Measurements from ENCODE around the gene WDR5.

The WDR5 gene

DNA sequence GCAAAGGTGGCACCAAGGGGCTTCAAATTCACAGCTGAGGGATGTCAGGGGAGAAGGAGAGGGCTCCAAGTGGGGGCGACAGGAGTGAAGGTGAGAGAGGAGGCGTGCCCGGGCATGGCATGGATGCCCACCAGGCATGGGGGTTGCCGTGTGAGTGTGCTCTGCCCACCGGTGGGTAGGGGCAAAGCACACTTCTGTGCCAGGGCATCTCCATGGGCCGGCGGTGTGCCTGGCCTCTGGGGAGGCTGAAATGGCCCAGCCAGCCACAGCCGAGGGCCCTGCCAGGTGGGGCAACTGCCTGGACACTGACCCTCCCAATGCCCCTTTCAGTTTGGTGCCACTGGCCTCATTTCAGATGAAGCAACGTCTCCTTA, 42.5 kb downstream of the WDR5 start:
- TF ChIP-seq, protein P1, sequence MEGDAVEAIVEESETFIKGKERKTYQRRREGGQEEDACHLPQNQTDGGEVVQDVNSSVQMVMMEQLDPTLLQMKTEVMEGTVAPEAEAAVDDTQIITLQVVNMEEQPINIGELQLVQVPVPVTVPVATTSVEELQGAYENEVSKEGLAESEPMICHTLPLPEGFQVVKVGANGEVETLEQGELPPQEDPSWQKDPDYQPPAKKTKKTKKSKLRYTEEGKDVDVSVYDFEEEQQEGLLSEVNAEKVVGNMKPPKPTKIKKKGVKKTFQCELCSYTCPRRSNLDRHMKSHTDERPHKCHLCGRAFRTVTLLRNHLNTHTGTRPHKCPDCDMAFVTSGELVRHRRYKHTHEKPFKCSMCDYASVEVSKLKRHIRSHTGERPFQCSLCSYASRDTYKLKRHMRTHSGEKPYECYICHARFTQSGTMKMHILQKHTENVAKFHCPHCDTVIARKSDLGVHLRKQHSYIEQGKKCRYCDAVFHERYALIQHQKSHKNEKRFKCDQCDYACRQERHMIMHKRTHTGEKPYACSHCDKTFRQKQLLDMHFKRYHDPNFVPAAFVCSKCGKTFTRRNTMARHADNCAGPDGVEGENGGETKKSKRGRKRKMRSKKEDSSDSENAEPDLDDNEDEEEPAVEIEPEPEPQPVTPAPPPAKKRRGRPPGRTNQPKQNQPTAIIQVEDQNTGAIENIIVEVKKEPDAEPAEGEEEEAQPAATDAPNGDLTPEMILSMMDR (IDR thresholded peaks at IDR 0.05; ENCODE audit: borderline replicate concordance, insufficient read depth, low read depth, low read length), result no peak
- no peak overlapping the region for H3K4me3 ChIP-seq (ENCODE audit: low read depth, low read length)

DNA sequence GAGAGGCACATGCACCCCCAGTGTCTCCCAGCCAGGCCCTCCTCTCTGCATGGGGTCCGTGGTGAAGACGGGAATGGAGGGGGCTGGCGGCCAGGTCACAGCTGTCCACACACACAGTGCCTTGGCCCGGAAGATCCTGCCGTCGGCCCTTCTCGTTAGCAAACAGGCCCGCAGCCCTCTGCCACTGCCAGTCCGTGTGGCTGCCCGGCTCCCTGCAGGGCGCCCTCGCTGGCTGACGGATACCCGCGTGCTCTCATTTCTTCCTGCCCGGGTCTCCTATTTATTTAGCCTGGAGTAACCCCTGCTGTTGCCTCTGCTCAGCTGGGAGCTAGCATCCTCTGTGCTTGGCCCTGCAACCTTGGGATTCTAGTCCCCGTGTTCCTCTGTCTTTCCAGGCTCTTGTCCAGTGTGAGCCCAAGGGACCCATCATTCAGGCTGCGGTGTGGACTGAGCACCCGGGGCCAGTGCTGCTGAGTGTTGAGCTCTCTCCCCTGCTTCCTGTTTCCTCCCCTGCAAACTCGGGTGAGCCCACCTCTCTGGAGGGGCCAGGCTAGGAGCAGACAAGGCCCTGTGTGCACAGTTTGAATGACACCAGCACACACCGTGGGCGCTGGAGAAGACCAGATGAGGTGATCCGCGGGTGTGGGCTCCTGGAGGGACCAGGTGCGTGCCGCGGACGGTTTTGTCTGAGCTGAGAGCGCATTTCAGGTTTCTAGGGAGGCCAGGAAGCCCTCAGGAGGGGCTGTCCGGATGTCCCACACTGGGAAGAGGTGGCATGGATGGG, 43.1 kb downstream of the WDR5 start:
- TF ChIP-seq, protein P1 (IDR thresholded peaks at IDR 0.05; ENCODE audit: borderline replicate concordance, insufficient read depth, low read depth, low read length), result no peak
- no peak overlapping the region for H3K4me3 ChIP-seq (ENCODE audit: low read depth, low read length)

DNA sequence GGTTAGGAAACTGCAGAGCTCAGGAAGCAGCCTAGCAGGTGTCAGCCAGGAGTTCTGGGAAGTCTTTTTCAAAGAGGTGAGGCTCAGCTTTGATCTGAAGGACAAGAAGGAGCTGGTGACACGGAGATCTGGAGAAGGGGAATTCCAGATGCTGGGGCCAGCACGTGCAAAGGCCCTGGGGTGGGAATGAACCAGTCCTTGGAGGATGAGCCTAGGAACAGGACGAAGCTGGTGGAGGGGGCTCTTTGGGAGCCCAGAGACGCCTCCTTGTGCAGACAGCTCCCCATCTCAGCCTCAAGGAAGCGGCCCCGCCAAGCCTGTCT, 43.7 kb downstream of the WDR5 start:
- no peak overlapping the region for H3K4me3 ChIP-seq (ENCODE audit: low read depth, low read length)

DNA sequence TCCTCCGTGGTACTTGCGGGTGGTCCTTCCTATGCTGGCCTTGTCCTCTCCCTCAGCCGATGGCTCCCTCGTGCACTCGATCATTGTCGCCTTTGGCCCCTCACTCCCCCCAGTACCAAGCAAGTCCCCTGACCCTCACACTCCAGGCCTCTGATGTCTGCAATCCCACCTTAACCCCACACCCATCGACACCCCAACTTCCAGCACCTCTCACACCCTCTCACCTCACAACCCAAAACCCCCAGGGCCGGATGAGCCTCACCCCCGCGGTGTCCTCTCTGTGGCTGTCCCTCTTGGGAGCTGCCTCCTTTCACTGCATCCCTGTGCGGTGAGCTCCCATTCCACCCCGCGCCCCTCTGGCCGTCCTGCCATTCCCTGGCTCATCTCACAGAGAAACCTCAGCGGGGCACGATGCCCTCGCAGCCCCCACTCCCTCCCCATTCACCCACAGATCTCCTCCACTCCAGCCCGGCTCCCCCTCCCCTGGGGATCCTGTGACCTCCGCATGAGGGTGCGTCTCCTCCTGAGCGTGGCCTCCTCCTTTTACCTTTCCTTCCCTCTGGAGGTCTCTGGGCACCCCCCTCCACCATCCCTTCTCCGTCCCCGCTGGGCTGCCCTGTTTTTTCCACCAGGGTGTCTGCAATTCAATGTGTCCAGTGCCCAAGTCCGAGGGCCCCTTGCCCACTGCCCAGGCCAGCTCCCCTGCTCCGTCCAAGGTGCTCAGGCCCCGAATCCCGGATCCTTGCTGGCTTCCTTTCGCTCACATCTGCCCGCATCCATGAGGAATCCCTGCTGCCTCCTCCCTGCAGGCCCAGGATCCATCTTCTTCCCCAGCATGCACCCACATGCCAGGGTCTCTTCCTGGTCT, 44.3 kb downstream of the WDR5 start:
- TF ChIP-seq, protein P1 (IDR thresholded peaks at IDR 0.05; ENCODE audit: borderline replicate concordance, insufficient read depth, low read depth, low read length), result no peak
- H3K4me3 ChIP-seq (ENCODE audit: low read depth, low read length), result no peak overlapping the region

More for the DNA sequence above, 43.7 kb downstream of the WDR5 start:
- TF ChIP-seq, protein P1 (IDR thresholded peaks at IDR 0.05; ENCODE audit: borderline replicate concordance, insufficient read depth, low read depth, low read length), result no peak

DNA sequence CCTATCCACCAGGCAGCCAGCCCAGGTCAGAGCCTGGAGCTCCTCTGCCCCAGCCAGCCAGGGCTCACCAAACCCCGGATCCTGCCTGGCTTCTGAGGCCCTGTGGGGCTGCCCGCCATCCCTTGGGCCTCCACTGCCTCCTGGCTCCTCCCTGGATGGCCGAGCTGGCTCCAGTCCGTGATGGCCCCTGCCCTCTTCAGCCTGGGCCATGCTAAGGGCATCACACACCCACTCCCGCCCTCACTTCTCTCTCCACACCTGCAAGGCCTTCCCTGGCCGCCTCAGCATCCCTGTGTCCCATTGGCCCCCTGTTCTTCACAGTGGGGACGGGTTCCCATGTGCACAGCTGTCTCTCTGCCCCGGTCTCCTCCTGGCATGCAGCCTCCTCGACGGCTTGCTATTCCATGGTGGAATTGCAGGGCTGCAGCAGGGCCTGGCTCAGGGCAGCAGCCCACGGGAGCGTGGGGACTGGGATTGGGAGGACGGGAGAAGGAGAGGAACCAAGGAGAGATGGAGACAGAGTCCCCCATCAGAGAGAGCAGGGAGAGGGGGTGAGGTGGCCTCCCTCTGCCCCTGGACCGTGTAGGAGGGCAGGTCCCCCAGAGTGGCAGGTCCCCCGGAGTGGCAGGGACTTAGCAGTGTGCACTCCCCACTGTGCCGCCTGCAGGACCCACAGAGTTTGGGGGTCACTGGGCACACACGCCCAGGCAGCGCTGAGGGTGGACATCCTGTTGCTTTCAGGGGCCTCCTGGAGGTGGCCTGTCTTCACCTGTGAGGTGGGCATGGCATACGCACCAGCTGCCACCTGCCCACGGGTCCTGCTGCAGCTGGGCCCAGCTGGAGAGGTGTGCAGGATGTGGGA, 45.1 kb downstream of the WDR5 start:
- H3K4me3 ChIP-seq (ENCODE audit: low read depth, low read length), result no peak overlapping the region
- TF ChIP-seq, protein P1 (IDR thresholded peaks at IDR 0.05; ENCODE audit: borderline replicate concordance, insufficient read depth, low read depth, low read length), result no peak

DNA sequence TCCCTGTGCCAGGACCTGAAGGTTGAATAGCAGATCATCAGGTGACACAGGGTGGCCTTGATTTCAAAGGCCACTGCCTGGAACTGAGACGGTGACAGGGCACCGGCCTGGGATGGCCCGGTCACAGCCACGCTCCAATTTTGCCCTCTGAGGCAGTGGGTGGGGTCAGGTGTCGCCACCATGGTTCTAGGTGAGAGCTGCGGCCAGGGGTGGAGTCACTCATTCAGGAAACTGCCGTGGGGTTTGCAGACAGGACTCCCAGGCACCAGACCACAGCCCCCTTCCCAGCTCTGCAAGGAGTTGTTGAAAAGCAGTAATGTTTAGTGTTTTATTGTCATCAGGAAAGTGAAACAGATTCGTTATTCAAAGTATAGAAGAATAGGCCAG, 45.8 kb downstream of the WDR5 start:
- TF ChIP-seq, protein P1 (IDR thresholded peaks at IDR 0.05; ENCODE audit: borderline replicate concordance, insufficient read depth, low read depth, low read length), result no peak
- H3K4me3 ChIP-seq (ENCODE audit: low read depth, low read length), result no peak overlapping the region
